Measurements from ENCODE around the gene DCUN1D2.
"Not testable (repeated sequence)": the region's sequence is repeated elsewhere in the genome, so short reads cannot be mapped to it uniquely, and the experiment has no call there.

DCUN1D2 gene

DNA sequence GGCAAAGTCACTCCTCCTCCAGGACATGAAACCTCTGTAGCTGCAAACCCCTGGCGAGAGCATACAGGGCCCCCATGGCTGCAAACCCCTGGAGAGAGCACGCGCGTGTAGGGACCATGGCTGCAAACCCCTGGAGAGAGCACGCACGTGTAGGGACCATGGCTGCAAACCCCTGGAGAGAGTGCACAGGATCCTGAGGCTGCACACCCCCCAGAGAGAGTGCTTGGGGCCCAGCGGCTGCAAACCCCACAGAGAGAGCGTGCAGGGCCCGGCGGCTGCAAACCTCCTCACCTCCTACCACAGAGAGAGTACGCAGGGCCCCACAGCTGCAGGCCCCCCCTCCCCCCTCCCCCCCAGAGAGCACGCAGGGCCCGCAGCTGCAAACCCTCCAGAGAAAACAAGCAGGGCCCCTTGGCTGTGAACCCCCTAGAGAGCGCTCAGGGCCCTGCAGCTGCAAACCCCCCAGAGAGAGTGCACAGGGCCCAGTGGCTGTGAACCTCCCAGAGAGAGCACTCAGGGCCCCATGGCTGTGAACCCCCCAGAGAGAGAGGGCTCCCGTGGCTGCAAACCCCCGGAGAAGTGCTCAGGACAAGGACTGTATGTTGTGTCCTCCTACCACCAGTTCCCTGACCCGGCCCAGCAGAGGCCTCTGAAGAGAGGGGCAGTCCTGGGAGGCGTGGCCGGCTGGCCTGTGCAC is 44.6 kb downstream of the DCUN1D2 start:
- DNase-seq = no peak

GRCh38 chr13:113443991-113444390 is 46.5 kb downstream of the DCUN1D2 start:
- no peak for DNase-seq

GRCh38 chr13:113442985-113443362 is 47.5 kb downstream of the DCUN1D2 start:
- no peak for DNase-seq

GRCh38 chr13:113442354-113442984 is 48.0 kb downstream of the DCUN1D2 start:
- DNase-seq = no peak

DNA sequence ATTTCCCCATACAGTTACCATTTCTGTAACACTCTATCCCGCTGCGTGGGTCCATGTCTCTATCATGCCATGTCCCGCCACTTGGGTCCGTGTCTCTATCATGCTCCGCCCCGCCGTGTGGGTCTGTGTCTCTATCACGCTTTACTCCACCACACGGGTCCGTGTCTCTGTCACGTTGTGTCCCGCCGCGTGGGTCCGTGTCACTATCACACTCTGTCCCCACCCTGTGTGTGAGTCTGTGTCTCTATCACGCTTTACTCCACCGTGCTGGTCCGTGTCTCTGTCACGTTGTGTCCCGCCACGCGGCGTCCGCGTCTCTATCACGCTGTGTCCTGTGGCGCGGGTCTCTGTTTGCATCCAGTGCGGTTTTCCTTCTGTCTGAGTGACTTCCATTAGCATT is 48.9 kb downstream of the DCUN1D2 start:
- no peak for DNase-seq

DNA sequence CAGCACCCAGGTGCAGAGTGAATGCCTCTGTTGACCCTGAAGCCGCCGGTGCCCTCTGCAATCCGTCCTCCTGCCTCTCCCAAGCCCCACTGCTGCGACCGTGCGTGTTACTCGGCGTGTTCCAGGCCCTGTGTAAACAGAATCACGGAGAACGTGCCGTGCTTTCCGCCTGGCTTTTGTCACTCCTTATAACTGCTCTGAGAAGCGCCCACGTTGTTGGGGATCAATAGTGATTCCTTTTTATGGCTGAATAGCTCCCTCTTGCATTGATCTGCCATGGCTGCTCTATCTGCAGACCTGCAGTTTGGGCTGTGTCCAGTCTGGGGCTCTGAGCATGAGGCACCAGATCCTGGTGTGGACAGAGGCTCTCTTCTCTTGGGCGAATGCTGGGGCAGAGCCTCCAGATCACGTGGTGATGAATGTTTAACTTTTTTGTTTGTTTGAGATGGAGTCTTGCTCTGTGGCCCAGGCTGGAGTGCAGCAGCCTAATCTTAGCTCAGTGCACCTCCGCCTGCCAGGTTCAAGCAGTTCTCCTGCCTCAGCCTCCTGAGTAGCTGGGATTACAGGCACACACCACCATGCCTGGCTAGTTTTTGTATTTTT is 53.0 kb downstream of the DCUN1D2 start:
- DNase-seq = no peak

DNA sequence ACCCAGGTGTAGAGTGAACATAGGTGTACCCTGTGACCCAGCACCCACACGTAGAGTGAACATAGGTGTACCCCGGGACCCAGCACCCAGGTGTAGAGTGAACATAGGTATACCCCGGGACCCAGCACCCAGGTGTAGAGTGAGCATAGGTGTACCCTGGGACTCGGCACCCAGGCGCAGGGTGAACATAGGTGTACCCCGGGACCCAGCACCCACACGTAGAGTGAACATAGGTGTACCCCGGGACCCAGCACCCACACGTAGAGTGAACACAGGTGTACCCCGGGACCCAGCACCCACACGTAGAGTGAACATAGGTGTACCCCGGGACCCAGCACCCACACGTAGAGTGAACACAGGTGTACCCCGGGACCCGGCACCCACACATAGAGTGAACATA is 53.6 kb downstream of the DCUN1D2 start:
- DNase-seq = not testable (repeated sequence)

DNA sequence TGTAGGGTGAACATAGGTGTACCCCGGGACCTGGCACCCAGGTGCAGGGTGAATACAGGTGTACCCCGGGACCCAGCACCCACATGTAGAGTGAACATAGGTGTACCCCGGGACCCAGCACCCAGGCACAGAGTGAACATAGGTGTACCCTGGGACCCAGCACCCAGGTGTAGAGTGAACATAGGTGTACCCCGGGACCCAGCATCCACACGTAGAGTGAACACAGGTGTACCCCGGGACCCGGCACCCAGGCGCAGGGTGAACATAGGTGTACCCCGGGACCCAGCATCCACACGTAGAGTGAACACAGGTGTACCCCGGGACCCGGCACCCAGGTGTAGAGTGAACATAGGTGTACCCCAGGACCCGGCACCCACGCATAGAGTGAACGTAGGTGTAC is 54.6 kb downstream of the DCUN1D2 start:
- not testable (repeated sequence) for DNase-seq

- no peak for DNase-seq
Observed at GRCh38 chr13:113433391-113433916, 57.1 kb downstream of the DCUN1D2 start.

DNA sequence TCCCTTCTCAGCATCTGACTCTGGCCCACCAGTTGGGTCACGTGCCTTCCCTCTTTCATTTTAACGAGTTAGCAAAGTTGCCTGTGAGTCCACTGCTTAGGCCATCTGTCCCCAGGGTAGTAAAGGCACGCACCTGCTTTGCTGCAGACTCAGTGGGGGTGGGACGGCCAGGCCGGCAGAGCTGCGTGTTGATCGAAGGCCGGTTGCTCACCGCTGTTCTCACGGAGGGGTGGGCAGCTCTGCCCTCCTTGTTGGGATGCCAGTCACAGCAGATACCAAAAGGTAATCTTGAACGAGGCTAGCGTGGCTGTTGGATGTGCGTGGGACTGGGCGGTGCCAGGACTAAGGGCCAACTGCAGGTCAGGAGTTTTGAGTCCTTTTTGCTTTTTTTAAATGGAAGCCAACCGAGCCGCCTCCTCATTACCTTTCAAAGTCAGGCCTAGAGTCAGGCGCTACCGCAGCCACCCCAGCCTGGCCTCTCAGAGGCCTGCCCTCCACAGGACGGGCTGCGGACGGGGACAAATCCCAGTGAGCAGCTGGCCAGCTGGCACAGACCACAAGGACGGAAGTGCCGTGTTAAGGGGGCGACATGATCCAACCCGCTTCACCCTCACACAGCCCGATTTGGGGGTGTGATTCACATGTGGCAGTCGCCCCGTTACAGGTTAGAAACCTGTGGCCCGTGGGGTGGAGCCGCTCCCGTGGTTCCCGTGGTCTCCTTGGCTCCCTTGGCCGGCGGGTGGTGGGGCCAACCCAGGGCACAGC is 57.8 kb downstream of the DCUN1D2 start:
- DNase-seq = no peak

DNA sequence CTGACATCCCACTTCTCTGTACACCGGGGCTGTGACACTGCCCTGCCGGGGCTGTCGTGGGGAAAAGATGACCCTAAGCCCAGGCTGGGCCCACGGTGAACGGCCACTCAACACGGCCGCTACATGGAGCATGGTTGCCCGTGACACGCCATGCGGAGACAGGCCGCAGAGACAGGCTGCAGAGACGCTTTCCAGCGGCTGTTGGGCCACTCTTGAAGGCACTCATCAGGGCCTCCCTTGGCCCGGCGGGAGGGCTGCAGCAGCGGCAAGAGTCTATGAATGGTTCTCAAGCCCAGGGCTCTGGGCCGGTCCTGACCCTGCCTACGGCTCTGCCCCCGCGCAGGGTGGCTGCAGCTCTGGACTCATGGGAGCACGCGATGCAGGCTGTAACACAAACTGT is 59.3 kb downstream of the DCUN1D2 start:
- DNase-seq = no peak

GRCh38 chr13:113430378-113431110 is 60.0 kb downstream of the DCUN1D2 start:
- no peak for DNase-seq

DNA sequence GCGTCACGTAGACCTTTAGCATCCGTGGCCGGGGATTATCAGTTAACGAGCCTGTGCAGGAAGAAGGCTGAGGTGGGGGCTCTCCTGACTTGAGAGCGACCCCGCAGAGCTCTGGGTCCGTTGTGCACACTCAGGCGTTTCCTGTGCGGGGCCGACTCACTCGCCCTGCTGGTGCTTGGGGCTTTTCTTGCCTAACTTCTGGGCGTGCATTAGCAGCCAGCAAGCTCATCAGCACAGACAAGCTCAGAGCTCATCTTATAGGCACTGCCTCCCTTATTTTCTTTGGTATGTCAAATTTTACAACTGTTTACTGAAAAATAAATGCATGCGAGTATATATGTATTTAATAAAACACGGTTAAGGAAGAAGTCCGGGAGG is 60.9 kb downstream of the DCUN1D2 start:
- DNase-seq = no peak

GRCh38 chr13:113428871-113429607 is 61.5 kb downstream of the DCUN1D2 start:
- DNase-seq = no peak

- no peak for DNase-seq
Observed at GRCh38 chr13:113428469-113428865, 62.0 kb downstream of the DCUN1D2 start.

GRCh38 chr13:113427562-113428468 is 62.7 kb downstream of the DCUN1D2 start:
- DNase-seq = peak; percentile 25

DNA sequence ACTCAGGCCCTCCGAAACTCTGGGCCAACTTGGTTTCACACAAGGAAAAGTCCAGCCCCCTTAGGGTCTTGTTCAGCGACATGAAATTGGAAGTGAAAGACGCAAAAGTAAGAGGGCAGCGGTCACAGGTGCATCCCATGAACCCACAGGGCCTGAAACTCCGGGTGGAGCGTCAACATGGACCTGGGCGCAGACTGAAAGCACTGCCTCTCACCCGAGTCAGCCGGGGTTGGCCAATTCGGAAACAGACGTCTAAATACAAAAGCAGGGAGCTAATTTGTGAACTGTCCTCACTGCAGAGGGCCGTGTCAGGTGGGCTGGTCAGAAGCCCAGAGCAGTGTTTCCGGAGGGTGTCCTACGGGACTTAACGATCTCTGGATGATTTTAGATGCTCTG is 63.9 kb downstream of the DCUN1D2 start:
- no peak for DNase-seq

DNA sequence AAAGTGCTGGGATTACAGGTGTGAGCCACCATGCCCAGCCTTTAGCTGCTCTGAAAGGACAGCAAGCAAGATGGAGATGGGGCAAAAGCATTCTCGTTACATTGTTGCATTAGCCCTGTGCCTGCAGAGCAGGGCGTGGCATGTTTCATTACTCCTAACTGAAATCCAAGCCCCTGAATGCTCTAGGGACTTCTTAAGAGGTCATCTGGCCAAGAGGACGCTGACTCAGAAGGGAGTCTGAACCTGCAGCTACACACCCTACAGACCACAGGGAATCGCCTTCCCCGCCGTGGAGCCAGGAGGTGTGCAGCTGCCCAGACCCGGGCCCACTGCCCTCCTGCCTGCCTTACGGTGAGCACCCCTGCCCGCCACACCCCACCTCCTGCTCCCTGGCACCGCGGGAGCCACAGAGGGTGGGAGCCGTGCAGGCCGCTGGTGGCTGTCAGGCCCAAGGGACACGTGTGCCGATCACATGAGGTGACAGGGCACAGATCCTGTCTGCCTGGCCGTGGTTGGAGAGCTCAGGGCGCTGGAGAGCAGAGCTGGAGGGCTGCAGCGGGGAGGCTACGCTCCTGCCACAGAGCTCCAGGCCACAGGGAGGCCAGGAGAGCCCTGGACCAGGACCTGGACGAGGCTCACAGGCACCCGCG is 64.4 kb downstream of the DCUN1D2 start:
- DNase-seq = no peak

- no peak for DNase-seq
Observed at GRCh38 chr13:113423520-113424163, 66.9 kb downstream of the DCUN1D2 start.

Measured in fibroblast of skin of abdomen (primary cell).